ENCODE measurements around the gene TMEM72.

Gene TMEM72

DNA sequence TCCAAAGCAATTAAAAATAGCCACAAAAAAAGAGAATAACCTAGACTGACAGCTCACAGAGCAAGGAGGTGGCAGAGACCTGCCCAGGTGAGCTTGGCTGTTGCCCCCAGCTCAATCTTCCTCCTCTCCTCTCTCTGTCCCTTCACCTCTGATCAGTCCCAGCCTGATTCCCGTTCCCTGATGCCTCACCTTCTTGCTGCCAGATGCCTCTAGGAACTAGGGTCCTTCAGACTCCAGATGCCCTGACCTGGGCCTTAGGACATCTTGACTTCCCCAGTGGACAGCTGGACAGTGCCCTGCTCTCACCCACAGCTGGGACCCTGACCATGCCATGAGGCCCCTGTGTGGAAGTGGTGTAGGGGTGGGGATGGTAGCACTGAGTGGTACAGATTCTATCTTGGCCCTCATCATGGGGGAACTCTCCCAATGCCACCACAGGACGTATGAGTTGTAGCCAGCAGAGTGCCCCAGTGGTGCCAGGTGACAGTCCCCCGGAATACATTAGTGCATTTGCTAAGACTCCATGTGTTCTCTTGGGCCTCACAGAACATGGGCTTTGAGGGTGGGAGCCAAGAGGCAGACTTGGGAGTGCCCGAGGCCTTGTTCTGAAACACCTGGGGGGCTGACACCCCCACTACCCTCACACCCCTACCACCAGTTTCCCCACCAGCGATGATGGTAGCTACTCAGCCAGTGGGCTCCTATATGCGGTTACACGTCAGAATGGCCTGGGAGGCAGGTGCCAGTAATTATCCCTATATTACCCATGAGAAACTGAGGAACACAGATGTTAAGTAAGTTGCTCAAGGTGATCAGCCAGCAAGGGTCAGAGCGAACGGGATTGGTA lies 65.4 kb downstream of the TMEM72 start:
- peaks cover 66% of the 10 kb centered on the region for H3K4me1 ChIP-seq (ENCODE audit: control insufficient read depth, insufficient read depth, low read length, poor library complexity, severe bottlenecking)
- H3K9me3 ChIP-seq (ENCODE audit: control insufficient read depth, low read length): no peaks in the 10 kb centered on the region
- H3K4me3 ChIP-seq (ENCODE audit: extremely low read depth, insufficient read depth, low read length, poor library complexity, severe bottlenecking): peak overlapping the region; percentile 1
- 87 to 88% methylated on average over 6 to 7 of the region's 9 CpGs for WGBS, 2 experiments (ENCODE audit: insufficient coverage in 2 of 2)
- peaks cover 10% of the 10 kb centered on the region for H3K36me3 ChIP-seq (ENCODE audit: control insufficient read depth, insufficient read depth, low read length)
- H3K27ac ChIP-seq (ENCODE audit: low read depth, low read length, severe bottlenecking): no peak overlapping the region

DNA sequence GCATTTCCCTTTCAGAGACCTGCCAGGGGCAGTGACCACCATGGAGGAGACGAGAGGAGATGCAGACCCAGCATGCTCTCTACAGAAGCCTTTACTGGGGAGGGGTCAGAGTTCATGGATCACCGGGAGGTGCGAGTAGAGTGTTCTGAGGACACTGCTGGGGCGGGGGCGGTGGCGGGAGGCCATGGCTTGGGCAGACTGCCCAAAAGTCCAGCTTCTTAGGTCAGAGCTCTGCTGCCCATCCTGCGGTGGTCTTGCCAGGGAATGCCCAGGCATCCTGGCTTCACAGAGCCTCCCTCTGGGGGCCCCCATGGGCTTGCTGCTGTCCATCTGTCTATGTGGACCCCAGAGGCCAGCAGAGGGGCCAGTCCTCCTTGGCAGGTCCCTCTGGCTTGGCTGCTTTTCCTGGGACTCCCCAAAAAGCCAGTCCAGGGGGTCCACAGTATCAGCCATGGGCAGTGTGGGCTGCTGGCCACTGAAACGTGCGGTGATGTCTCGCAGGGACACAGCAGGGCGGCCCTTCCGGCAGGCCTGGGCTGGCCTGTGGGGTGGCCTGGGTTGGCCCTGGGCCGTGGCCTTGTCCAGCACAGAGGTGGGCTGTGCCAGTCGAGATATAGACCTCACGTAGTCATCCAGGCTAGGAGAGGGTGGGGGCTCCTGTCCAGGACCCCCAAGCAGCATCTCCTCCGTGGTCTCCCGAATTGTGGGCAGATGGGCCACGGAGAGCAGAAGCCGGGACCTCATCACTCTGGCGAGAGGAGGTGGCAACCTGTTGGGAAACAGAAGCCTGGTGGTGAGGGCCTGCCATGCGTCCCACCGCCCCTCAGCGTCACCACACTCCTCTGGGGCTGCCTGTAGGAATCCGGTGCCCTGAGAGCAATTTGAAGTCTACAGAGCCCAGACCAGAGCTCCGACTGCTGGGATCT lies 66.4 kb downstream of the TMEM72 start:
- Histone ChIP-seq H3K4me1 (ENCODE audit: control insufficient read depth, insufficient read depth, low read length, poor library complexity, severe bottlenecking) (peaks cover 74% of the 10 kb centered on the region), H3K36me3 (ENCODE audit: control insufficient read depth, insufficient read depth, low read length) (peaks cover 10% of the 10 kb centered on the region), H3K27ac (ENCODE audit: low read depth, low read length, severe bottlenecking) (no peak overlapping the region), H3K9me3 (ENCODE audit: control insufficient read depth, low read length) (no peaks in the 10 kb centered on the region), H3K4me3 (ENCODE audit: extremely low read depth, insufficient read depth, low read length, poor library complexity, severe bottlenecking) (peak overlapping the region; percentile 36)
- 82 to 90% methylated on average over 22 of the region's 25 CpGs for WGBS, 2 experiments (ENCODE audit: insufficient coverage in 2 of 2)

GRCh38 chr10:44978213-44978569 lies 67.1 kb downstream of the TMEM72 start:
- Histone ChIP-seq H3K4me3 (ENCODE audit: extremely low read depth, insufficient read depth, low read length, poor library complexity, severe bottlenecking) (peak overlapping the region; percentile 36), H3K27ac (ENCODE audit: low read depth, low read length, severe bottlenecking) (peak overlapping the region; percentile 76), H3K4me1 (ENCODE audit: control insufficient read depth, insufficient read depth, low read length, poor library complexity, severe bottlenecking) (peaks cover 78% of the 10 kb centered on the region), H3K36me3 (ENCODE audit: control insufficient read depth, insufficient read depth, low read length) (peaks cover 10% of the 10 kb centered on the region), H3K9me3 (ENCODE audit: control insufficient read depth, low read length) (no peaks in the 10 kb centered on the region)
- WGBS, 2 experiments (ENCODE audit: insufficient coverage in 2 of 2): 82 to 93% methylated on average over 2 to 3 of the region's 4 CpGs

- H3K4me1 ChIP-seq (ENCODE audit: control insufficient read depth, insufficient read depth, low read length, poor library complexity, severe bottlenecking): peaks cover 78% of the 10 kb centered on the region
- H3K9me3 ChIP-seq (ENCODE audit: control insufficient read depth, low read length): no peaks in the 10 kb centered on the region
- H3K27ac ChIP-seq (ENCODE audit: low read depth, low read length, severe bottlenecking): peak within 1 kb of the TSS; percentile 76
- peaks cover 10% of the 10 kb centered on the region for H3K36me3 ChIP-seq (ENCODE audit: control insufficient read depth, insufficient read depth, low read length)
- peak within 1 kb of the TSS; percentile 36 for H3K4me3 ChIP-seq (ENCODE audit: extremely low read depth, insufficient read depth, low read length, poor library complexity, severe bottlenecking)
- 24 to 31% methylated on average over 7 to 11 of the region's 12 CpGs for WGBS, 2 experiments (ENCODE audit: insufficient coverage in 2 of 2)
These were observed 67.6 kb downstream of the TMEM72 start, which contains the start of gene DEPP1 for GRCh38 chr10:44978570-44979280. DEPP1 (minus strand) TSS chr10:44978809; CDS start chr10:44978030, 779 bp downstream.

- H3K27ac ChIP-seq (ENCODE audit: low read depth, low read length, severe bottlenecking): peak overlapping the region; percentile 72
- no peak overlapping the region for H3K4me3 ChIP-seq (ENCODE audit: extremely low read depth, insufficient read depth, low read length, poor library complexity, severe bottlenecking)
- whole genome bisulfite sequencing, 2 experiments (ENCODE audit: insufficient coverage in 2 of 2): 81 to 85% methylated on average over 12 of the region's 13 CpGs
These were observed 68.4 kb downstream of the TMEM72 start for GRCh38 chr10:44979281-44980191.

GRCh38 chr10:44980309-44981171 lies 69.4 kb downstream of the TMEM72 start:
- peaks cover 10% of the 10 kb centered on the region for H3K36me3 ChIP-seq (ENCODE audit: control insufficient read depth, insufficient read depth, low read length)
- H3K4me1 ChIP-seq (ENCODE audit: control insufficient read depth, insufficient read depth, low read length, poor library complexity, severe bottlenecking): peaks cover 80% of the 10 kb centered on the region
- no peaks in the 10 kb centered on the region for H3K9me3 ChIP-seq (ENCODE audit: control insufficient read depth, low read length)
- peak overlapping the region; percentile 65 for H3K27ac ChIP-seq (ENCODE audit: low read depth, low read length, severe bottlenecking)
- no peak overlapping the region for H3K4me3 ChIP-seq (ENCODE audit: extremely low read depth, insufficient read depth, low read length, poor library complexity, severe bottlenecking)
- 69 to 73% methylated on average over 11 to 12 of the region's 14 CpGs for WGBS, 2 experiments (ENCODE audit: insufficient coverage in 2 of 2)

More at GRCh38 chr10:44979281-44980191, 68.4 kb downstream of the TMEM72 start:
- Histone ChIP-seq H3K36me3 (ENCODE audit: control insufficient read depth, insufficient read depth, low read length) (peaks cover 10% of the 10 kb centered on the region), H3K9me3 (ENCODE audit: control insufficient read depth, low read length) (no peaks in the 10 kb centered on the region), H3K4me1 (ENCODE audit: control insufficient read depth, insufficient read depth, low read length, poor library complexity, severe bottlenecking) (peaks cover 74% of the 10 kb centered on the region)

- Histone ChIP-seq H3K9me3 (ENCODE audit: control insufficient read depth, low read length) (no peaks in the 10 kb centered on the region), H3K4me3 (ENCODE audit: extremely low read depth, insufficient read depth, low read length, poor library complexity, severe bottlenecking) (no peak overlapping the region), H3K27ac (ENCODE audit: low read depth, low read length, severe bottlenecking) (peak overlapping the region; percentile 65), H3K36me3 (ENCODE audit: control insufficient read depth, insufficient read depth, low read length) (peaks cover 10% of the 10 kb centered on the region), H3K4me1 (ENCODE audit: control insufficient read depth, insufficient read depth, low read length, poor library complexity, severe bottlenecking) (peaks cover 80% of the 10 kb centered on the region)
- 86 to 96% methylated on average over 7 to 11 of the region's 11 CpGs for WGBS, 2 experiments (ENCODE audit: insufficient coverage in 2 of 2)
These were observed 70.3 kb downstream of the TMEM72 start for GRCh38 chr10:44981172-44982113.

GRCh38 chr10:44982114-44982460 lies 71.0 kb downstream of the TMEM72 start:
- Histone ChIP-seq H3K36me3 (ENCODE audit: control insufficient read depth, insufficient read depth, low read length) (peaks cover 4% of the 10 kb centered on the region), H3K9me3 (ENCODE audit: control insufficient read depth, low read length) (no peaks in the 10 kb centered on the region), H3K4me1 (ENCODE audit: control insufficient read depth, insufficient read depth, low read length, poor library complexity, severe bottlenecking) (peaks cover 84% of the 10 kb centered on the region), H3K27ac (ENCODE audit: low read depth, low read length, severe bottlenecking) (peak overlapping the region; percentile 65), H3K4me3 (ENCODE audit: extremely low read depth, insufficient read depth, low read length, poor library complexity, severe bottlenecking) (no peak overlapping the region)
- WGBS, 2 experiments (ENCODE audit: insufficient coverage in 2 of 2): 88 to 95% methylated on average over 9 of the region's 9 CpGs

All from mesodermal cell (in vitro differentiated cells).